Thyroid gland (tissue), 4 donors: Measurements from ENCODE around the gene NDUFC1. TPM values are rescaled to one million over a fixed set of nuclear protein-coding genes. Genes with fewer than 3 reads are reported as not detected.

ENCODE experiments used
- DNase-seq, 2 donors: peaks; one replicate each; pipeline ENCODE4 v3.0.0-alpha.2; 2019
- H3K27ac ChIP-seq, 3 donors: fragments of 200-600 bp; sonication (generic); 1 replicate in 2 of 3; 2 replicates in 1 of 3; pipeline ENCODE4 v1.5.1; 2016 to 2019; ENCODE audit warnings: mild to moderate bottlenecking in 1 of 3, moderate library complexity in 1 of 3
- H3K27me3 ChIP-seq: fragments of 200-600 bp; sonication (generic); one replicate; pipeline ENCODE4 v1.5.1; 2019
- H3K36me3 ChIP-seq, 2 donors: fragments of 200-600 bp; sonication (generic); one replicate each; pipeline ENCODE4 v1.5.1; 2016 to 2019
- H3K4me1 ChIP-seq, 2 donors: fragments of 200-600 bp; sonication (generic); one replicate each; pipeline ENCODE4 v1.5.1; 2017 to 2019
- H3K4me3 ChIP-seq, 3 donors: fragments of 200-600 bp; sonication (generic); replicated peaks in 1 of 3; 1 replicate in 2 of 3; 2 replicates in 1 of 3; pipeline ENCODE4 v1.5.1; 2016; ENCODE audit warnings: mild to moderate bottlenecking in 1 of 3
- H3K9me3 ChIP-seq: fragments of 200-600 bp; sonication (generic); one replicate; pipeline ENCODE4 v1.5.1; 2017
- CTCF ChIP-seq, 6 experiments: fragments of 200-600 bp in 3 of 6; fragments of 450-650 bp in 3 of 6; sonication (generic) in 3 of 6; IDR thresholded peaks; one replicate each; pipeline ENCODE4 v1.5.1; 2016 to 2019; ENCODE audit warnings: antibody characterized with exemption in 6 of 6, mild to moderate bottlenecking in 2 of 6, inconsistent platforms in 1 of 6, moderate library complexity in 1 of 6
- POLR2A ChIP-seq, 2 donors: fragments of 450-650 bp; IDR thresholded peaks; one replicate each; pipeline ENCODE4 v1.6.1; 2017; ENCODE audit warnings: antibody characterized with exemption in 2 of 2, mild to moderate bottlenecking in 2 of 2, moderate library complexity in 1 of 2
- WGBS, 2 donors: methylation state at CpG; one replicate each; pipeline ENCODE4 v1.1.5; 2017; 5-methylcytosine and 5-hydroxymethylcytosine counted together
- intact Hi-C: fragments of 100-400 bp; cut with DNase I; formaldehyde crosslinking; loops from one replicate; pipeline ENCODE4 v1.15.1; 2023
- total RNA-seq, 4 donors: library from RNA; depleted of rRNA; stranded (reverse); fragments of >200 nt; gene quantifications; one replicate each; pipeline ENCODE4 v1.2.3, GENCODE V29; 2016

NDUFC1 gene
- total RNA-seq, 4 donors from 2014 or later: 27.9 to 92.4 (median 53.2) TPM

GRCh38 chr4:139253713-139254112 is 48.6 kb downstream of the NDUFC1 start:
- DNase-seq: no peak
- WGBS, 2 donors: 81 to 86% methylated on average over 3 of the region's 3 CpGs
- Histone ChIP-seq H3K4me1 (no peaks in the 10 kb centered on the region), H3K36me3 (no peaks in the 10 kb centered on the region), H3K27me3 (no peaks in the 10 kb centered on the region), H3K9me3 (no peaks in the 10 kb centered on the region), H3K4me3 (no peak overlapping the region), H3K27ac (no peak overlapping the region)
- TF ChIP-seq CTCF (IDR thresholded peaks at IDR 0.05) (no peak), POLR2A (IDR thresholded peaks at IDR 0.05) (no peak)
- intact Hi-C loops: no loop called here

GRCh38 chr4:139253046-139253445 is 49.2 kb downstream of the NDUFC1 start:
- H3K27me3 ChIP-seq: no peaks in the 10 kb centered on the region
- H3K4me1 ChIP-seq: no peaks in the 10 kb centered on the region
- TF ChIP-seq CTCF (IDR thresholded peaks at IDR 0.05) (no peak), POLR2A (IDR thresholded peaks at IDR 0.05) (no peak)
- no peak overlapping the region for H3K27ac ChIP-seq
- no peak for DNase-seq
- intact Hi-C loops: no loop called here
- H3K36me3 ChIP-seq: no peaks in the 10 kb centered on the region
- no peaks in the 10 kb centered on the region for H3K9me3 ChIP-seq
- H3K4me3 ChIP-seq: no peak overlapping the region

- WGBS, 2 donors: 72 to 75% methylated on average over 4 of the region's 4 CpGs
- Histone ChIP-seq H3K4me3 (no peak overlapping the region), H3K27me3 (no peaks in the 10 kb centered on the region), H3K9me3 (no peaks in the 10 kb centered on the region), H3K27ac (no peak overlapping the region), H3K4me1 (peaks cover 0 to 5% of the 10 kb centered on the region in 2 donors), H3K36me3 (no peaks in the 10 kb centered on the region)
- DNase-seq: no peak
- TF ChIP-seq POLR2A (IDR thresholded peaks at IDR 0.05) (no peak), CTCF (IDR thresholded peaks at IDR 0.05) (no peak)
- intact Hi-C loops: no loop called here
These were observed 54.5 kb downstream of the NDUFC1 start for GRCh38 chr4:139247700-139248238.

GRCh38 chr4:139247241-139247640 is 55.0 kb downstream of the NDUFC1 start:
- TF ChIP-seq POLR2A (IDR thresholded peaks at IDR 0.05): no peak
- TF ChIP-seq CTCF (IDR thresholded peaks at IDR 0.05): no peak

GRCh38 chr4:139246166-139246565 is 56.1 kb downstream of the NDUFC1 start:
- no peak overlapping the region for H3K4me3 ChIP-seq

More at GRCh38 chr4:139247241-139247640, 55.0 kb downstream of the NDUFC1 start:
- no peak for DNase-seq
- no peaks in the 10 kb centered on the region for H3K9me3 ChIP-seq
- no peaks in the 10 kb centered on the region for H3K36me3 ChIP-seq
- H3K27ac ChIP-seq: no peak overlapping the region
- no peaks in the 10 kb centered on the region for H3K27me3 ChIP-seq
- no peak overlapping the region for H3K4me3 ChIP-seq
- H3K4me1 ChIP-seq: peaks cover 0 to 5% of the 10 kb centered on the region in 2 donors
- intact Hi-C loops: no loop called here

More at GRCh38 chr4:139246166-139246565, 56.1 kb downstream of the NDUFC1 start:
- Histone ChIP-seq H3K4me1 (peaks cover 0 to 5% of the 10 kb centered on the region in 2 donors), H3K36me3 (no peaks in the 10 kb centered on the region), H3K27me3 (no peaks in the 10 kb centered on the region), H3K27ac (no peak overlapping the region), H3K9me3 (no peaks in the 10 kb centered on the region)
- 76 to 79% methylated on average over 3 of the region's 3 CpGs for WGBS, 2 donors
- intact Hi-C loops: no loop called here
- no peak for DNase-seq
- TF ChIP-seq CTCF (IDR thresholded peaks at IDR 0.05) (no peak), POLR2A (IDR thresholded peaks at IDR 0.05) (no peak)
